T-cell (primary cell): ENCODE data around the gene ADGRL3. TPM values are rescaled to one million over a fixed set of nuclear protein-coding genes. Genes with fewer than 3 reads are reported as not detected.

Experiments used
- ATAC-seq, 4 experiments: fragments of 200-7000 bp in 3 of 4; fragments of 150-1000 bp in 1 of 4; cut with Tn5 transposase; replicated peaks in 1 of 4; 1 replicate in 3 of 4; 2 replicates in 1 of 4; pipeline ENCODE4 v1.10.0; 2021; ENCODE audit warnings: moderate library complexity in 3 of 4, mild to moderate bottlenecking in 2 of 4, moderate number of reproducible peaks in 1 of 4
- CTCF ChIA-PET, 2 donors: fragments of 300-600 bp; sonication (Branson Sonifier 250); formaldehyde crosslinking; loops; one replicate each; lab custom pipeline; 2022; ENCODE audit warnings: antibody characterized with exemption in 2 of 2; lab: Charles Lee
- POLR2A ChIA-PET, 2 donors: fragments of 300-600 bp; sonication (Branson Sonifier 250); formaldehyde crosslinking; loops; one replicate each; lab custom pipeline; 2022; ENCODE audit warnings: antibody characterized with exemption in 2 of 2; lab: Charles Lee
- DNase-seq, 35 experiments: peaks; one replicate each; pipeline versions ENCODE4 v3.0.0 to v3.0.0-alpha.2; 2013 to 2023
- H3K27ac ChIP-seq: one replicate; pipeline ENCODE4 v1.5.1; 2013; ENCODE audit warnings: low read length
- H3K27me3 ChIP-seq, 2 experiments: replicated peaks in 1 of 2; 1 replicate in 1 of 2; 2 replicates in 1 of 2; pipeline versions ENCODE4 v1.6.1 to v1.7.0; 2013; ENCODE audit warnings: low read length in 1 of 2, mixed read lengths in 1 of 2; ENCODE audit not compliant: control insufficient read depth in 2 of 2, insufficient read depth in 2 of 2; ENCODE audit errors: extremely low read depth in 1 of 2
- H3K36me3 ChIP-seq, 2 donors: 1 replicate in 1 of 2; 2 replicates in 1 of 2; pipeline versions ENCODE4 v1.6.1 to v1.7.0; 2013; ENCODE audit warnings: low read length in 1 of 2; ENCODE audit not compliant: control insufficient read depth in 2 of 2, insufficient read depth in 1 of 2; ENCODE audit errors: extremely low read depth in 1 of 2
- H3K4me1 ChIP-seq, 2 experiments: 1 replicate in 1 of 2; 2 replicates in 1 of 2; pipeline versions ENCODE4 v1.6.1 to v1.7.0; 2013; ENCODE audit warnings: low read length in 2 of 2, mixed read lengths in 1 of 2; ENCODE audit not compliant: insufficient read depth in 2 of 2, control insufficient read depth in 1 of 2; ENCODE audit errors: extremely low read depth in 1 of 2
- H3K4me3 ChIP-seq, 2 donors: 1 replicate in 1 of 2; 2 replicates in 1 of 2; pipeline versions ENCODE4 v1.5.1 to v1.7.0; 2013; ENCODE audit warnings: mild to moderate bottlenecking in 2 of 2, low read length in 1 of 2, moderate library complexity in 1 of 2; ENCODE audit not compliant: control insufficient read depth in 1 of 2; ENCODE audit errors: extremely low read depth in 1 of 2
- H3K9me3 ChIP-seq: 2 replicates; pipeline ENCODE4 v1.7.0; 2013
- H3K27ac Mint-ChIP-seq, 2 donors: one replicate each; pipeline ENCODE4 v1.8.0; 2020 to 2021; ENCODE audit warnings: mild to moderate bottlenecking in 2 of 2, mixed read lengths in 2 of 2
- H3K27me3 Mint-ChIP-seq, 2 donors: one replicate each; pipeline ENCODE4 v1.8.0; 2021 to 2022; ENCODE audit warnings: mixed read lengths in 2 of 2
- H3K36me3 Mint-ChIP-seq: one replicate; pipeline ENCODE4 v1.8.0; 2021; ENCODE audit warnings: mixed read lengths
- H3K4me1 Mint-ChIP-seq, 3 donors: one replicate each; pipeline ENCODE4 v1.8.0; 2020 to 2022; ENCODE audit warnings: mixed read lengths in 3 of 3, mild to moderate bottlenecking in 1 of 3
- H3K4me3 Mint-ChIP-seq, 3 donors: one replicate each; pipeline ENCODE4 v1.8.0; 2020 to 2022; ENCODE audit warnings: mild to moderate bottlenecking in 3 of 3, mixed read lengths in 3 of 3, moderate library complexity in 3 of 3
- H3K9me3 Mint-ChIP-seq, 3 donors: one replicate each; pipeline ENCODE4 v1.8.0; 2020 to 2022; ENCODE audit warnings: mixed read lengths in 3 of 3
- WGBS: methylation state at CpG from one replicate; pipeline ENCODE4 v1.1.5; 2013; ENCODE audit warnings: missing lambda C conversion rate; ENCODE audit not compliant: insufficient coverage; 5-methylcytosine and 5-hydroxymethylcytosine counted together
- total RNA-seq, 35 experiments: library from RNA in 6 of 35; stranded (reverse) in 6 of 35; fragments of 120-200 nt in 1 of 35; gene quantifications; one replicate each; pipeline versions ENCODE4 v1.2.1 to v1.2.4 and lab custom pipeline; 2013 to 2026

The ADGRL3 gene
- total RNA-seq, 5 donors from 2014 or later (not counting 1 experiment from before 2014, with no cell fraction given), result 0.09 TPM; not detected in 4

DNA sequence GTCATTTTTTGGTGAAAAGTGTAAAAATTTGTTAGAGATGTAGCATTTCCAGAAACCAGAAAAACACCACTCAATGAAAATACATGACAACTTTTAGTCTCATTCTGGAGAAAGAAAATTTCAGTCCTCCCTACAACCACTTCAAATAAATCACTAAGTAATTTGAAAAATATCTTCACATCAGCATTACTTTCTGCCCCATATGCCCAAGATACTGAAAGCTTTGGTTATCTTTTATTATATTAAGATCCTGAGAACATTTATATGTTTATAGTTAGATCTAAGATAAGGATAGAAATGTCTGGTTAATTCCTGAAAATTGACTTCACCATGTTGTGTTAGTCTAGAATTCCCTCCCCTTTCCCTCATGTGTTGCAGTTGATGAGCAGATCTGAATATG lies 119.0 kb downstream of the ADGRL3 start:
- ChIA-PET POLR2A (no interaction called here), CTCF (no interaction called here)
- Mint-ChIP-seq H3K9me3 (peaks cover 22 to 33% (median 30%) of the 10 kb centered on the region in 3 donors), H3K27me3 (no peaks in the 10 kb centered on the region), H3K36me3 (no peaks in the 10 kb centered on the region), H3K27ac (no peak overlapping the region), H3K4me1 (no peaks in the 10 kb centered on the region), H3K4me3 (no peak overlapping the region)
- Histone ChIP-seq H3K27ac (no peak overlapping the region), H3K9me3 (no peaks in the 10 kb centered on the region), H3K27me3 (no peaks in the 10 kb centered on the region), H3K36me3 (no peaks in the 10 kb centered on the region), H3K4me3 (no peak overlapping the region), H3K4me1 (no peaks in the 10 kb centered on the region)
- DNase-seq (no peak), ATAC-seq (no peak)

DNA sequence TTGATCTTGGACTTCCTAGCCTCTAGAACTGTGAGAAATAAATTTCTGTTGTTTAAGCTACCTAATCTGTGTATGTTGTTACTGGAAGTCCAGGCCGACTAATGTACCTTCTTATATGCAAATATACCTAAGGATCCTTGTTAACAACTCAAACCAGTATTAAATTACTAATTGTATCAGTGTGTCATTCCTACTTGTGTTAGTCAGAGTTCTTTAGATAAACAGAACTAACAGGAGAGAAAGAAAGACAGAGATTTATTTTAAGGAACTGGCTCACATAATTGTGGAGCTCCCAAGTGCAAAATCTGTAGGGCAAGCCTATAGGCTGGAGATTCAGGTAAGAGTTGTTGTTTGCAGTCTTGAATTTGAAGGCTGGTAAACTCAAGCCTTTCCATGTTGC lies 120.0 kb downstream of the ADGRL3 start:
- no CpG with 5 or more reads among the region's 1 CpG for WGBS
- no peak for ATAC-seq
- Histone ChIP-seq H3K4me3 (no peak overlapping the region), H3K36me3 (no peaks in the 10 kb centered on the region), H3K27ac (no peak overlapping the region), H3K4me1 (no peaks in the 10 kb centered on the region), H3K9me3 (no peaks in the 10 kb centered on the region), H3K27me3 (no peaks in the 10 kb centered on the region)
- Mint-ChIP-seq H3K4me1 (no peaks in the 10 kb centered on the region), H3K9me3 (peaks cover 14 to 31% (median 26%) of the 10 kb centered on the region in 3 donors), H3K27ac (no peak overlapping the region), H3K36me3 (no peaks in the 10 kb centered on the region), H3K4me3 (no peak overlapping the region), H3K27me3 (no peaks in the 10 kb centered on the region)
- no peak for DNase-seq
- ChIA-PET POLR2A (no interaction called here), CTCF (no interaction called here)

- WGBS, result no CpG with 5 or more reads among the region's 1 CpG
Observed at GRCh38 chr4:61320631-61321030, 120.5 kb downstream of the ADGRL3 start.

DNA sequence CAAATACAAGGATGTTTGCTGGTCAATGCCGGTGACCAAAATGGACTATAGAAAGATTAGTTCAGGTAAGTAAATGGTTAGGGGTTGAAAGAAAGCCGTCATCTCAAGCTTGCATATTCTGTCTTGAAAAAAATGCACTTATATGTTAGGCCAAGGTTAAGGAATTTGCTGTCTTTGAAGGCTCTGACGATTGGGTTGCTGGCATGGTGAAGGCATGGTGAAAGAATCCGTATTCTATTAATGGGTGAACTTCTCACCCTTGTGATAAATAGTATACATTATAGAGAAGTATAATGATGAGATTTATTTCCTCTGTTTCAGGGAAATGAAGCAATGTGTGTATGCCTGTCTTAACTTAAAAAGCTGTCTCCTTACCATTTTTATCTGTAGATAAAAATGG lies 132.6 kb downstream of the ADGRL3 start:
- no peak overlapping the region for H3K27ac ChIP-seq
- Mint-ChIP-seq H3K27me3 (no peaks in the 10 kb centered on the region), H3K9me3 (peaks cover 6 to 22% (median 14%) of the 10 kb centered on the region in 3 donors), H3K4me3 (no peak overlapping the region), H3K36me3 (no peaks in the 10 kb centered on the region), H3K27ac (no peak overlapping the region), H3K4me1 (no peaks in the 10 kb centered on the region)
- 86% methylated on average over 2 of the region's 4 CpGs for WGBS
- no peak overlapping the region for H3K4me3 ChIP-seq
- no peaks in the 10 kb centered on the region for H3K36me3 ChIP-seq
- no peak for DNase-seq
- H3K4me1 ChIP-seq, result no peaks in the 10 kb centered on the region
- ATAC-seq, result no peak
- H3K9me3 ChIP-seq, result no peaks in the 10 kb centered on the region
- no peaks in the 10 kb centered on the region for H3K27me3 ChIP-seq
- ChIA-PET CTCF (no interaction called here), POLR2A (no interaction called here)

More at GRCh38 chr4:61320631-61321030, 120.5 kb downstream of the ADGRL3 start:
- H3K27me3 Mint-ChIP-seq, result no peaks in the 10 kb centered on the region
- POLR2A ChIA-PET, result no interaction called here
- H3K27me3 ChIP-seq, result no peaks in the 10 kb centered on the region
- no peaks in the 10 kb centered on the region for H3K4me1 Mint-ChIP-seq
- H3K36me3 Mint-ChIP-seq, result no peaks in the 10 kb centered on the region
- peaks cover 12 to 31% (median 26%) of the 10 kb centered on the region in 3 donors for H3K9me3 Mint-ChIP-seq
- H3K4me3 ChIP-seq, result no peak overlapping the region
- no peaks in the 10 kb centered on the region for H3K36me3 ChIP-seq
- no peak for ATAC-seq
- no peak overlapping the region for H3K27ac Mint-ChIP-seq
- H3K4me1 ChIP-seq, result no peaks in the 10 kb centered on the region
- no peak for DNase-seq
- CTCF ChIA-PET, result no interaction called here
- no peak overlapping the region for H3K4me3 Mint-ChIP-seq
- no peaks in the 10 kb centered on the region for H3K9me3 ChIP-seq
- no peak overlapping the region for H3K27ac ChIP-seq

- WGBS, result no CpG with 5 or more reads among the region's 1 CpG
- H3K36me3 ChIP-seq, result no peaks in the 10 kb centered on the region
- no peak for DNase-seq
- H3K27me3 ChIP-seq, result no peaks in the 10 kb centered on the region
- H3K4me3 ChIP-seq, result no peak overlapping the region
- ChIA-PET POLR2A (no interaction called here), CTCF (no interaction called here)
- no peaks in the 10 kb centered on the region for H3K4me1 Mint-ChIP-seq
- H3K27me3 Mint-ChIP-seq, result no peaks in the 10 kb centered on the region
- no peaks in the 10 kb centered on the region for H3K36me3 Mint-ChIP-seq
- no peak overlapping the region for H3K27ac Mint-ChIP-seq
- H3K4me1 ChIP-seq, result no peaks in the 10 kb centered on the region
- no peak overlapping the region for H3K27ac ChIP-seq
- H3K9me3 Mint-ChIP-seq, result peaks cover 8 to 22% (median 9%) of the 10 kb centered on the region in 3 donors
- ATAC-seq, result no peak
- H3K9me3 ChIP-seq, result no peaks in the 10 kb centered on the region
- no peak overlapping the region for H3K4me3 Mint-ChIP-seq
Observed at GRCh38 chr4:61333490-61333889, 133.4 kb downstream of the ADGRL3 start.

DNA sequence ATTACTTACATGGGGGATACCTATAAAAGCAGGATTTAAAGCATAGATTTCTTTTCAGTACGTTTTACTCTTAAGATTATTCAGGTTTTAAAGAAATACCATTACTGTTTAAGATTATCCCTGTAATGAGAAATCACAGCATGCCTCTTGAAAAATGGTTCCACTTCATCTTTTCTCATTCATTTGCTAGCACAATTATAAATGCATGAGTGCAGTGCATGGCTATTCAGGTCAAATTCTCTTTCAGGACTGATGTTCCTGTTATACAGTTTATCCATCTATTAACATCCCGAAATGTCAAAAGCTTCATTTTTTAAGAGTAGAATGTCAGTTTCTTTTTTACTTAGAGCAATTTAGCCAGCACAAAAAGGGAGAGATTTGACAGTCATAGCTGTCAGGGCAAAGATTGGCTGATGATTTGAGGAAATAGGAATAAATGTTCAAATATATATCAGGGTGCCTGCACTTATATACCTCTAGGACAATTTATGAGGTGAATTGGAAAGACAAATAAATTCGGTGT lies 135.2 kb downstream of the ADGRL3 start:
- H3K36me3 ChIP-seq, result no peaks in the 10 kb centered on the region
- no peak overlapping the region for H3K27ac ChIP-seq
- H3K4me1 Mint-ChIP-seq, result no peaks in the 10 kb centered on the region
- H3K4me1 ChIP-seq, result no peaks in the 10 kb centered on the region
- H3K9me3 Mint-ChIP-seq, result peaks cover 4 to 17% (median 4%) of the 10 kb centered on the region in 3 donors
- no peaks in the 10 kb centered on the region for H3K27me3 ChIP-seq
- no peaks in the 10 kb centered on the region for H3K9me3 ChIP-seq
- H3K27ac Mint-ChIP-seq, result no peak overlapping the region
- ATAC-seq (no peak), DNase-seq (no peak)
- no CpG with 5 or more reads among the region's 3 CpGs for WGBS
- H3K4me3 ChIP-seq, result no peak overlapping the region
- POLR2A ChIA-PET, result no interaction called here
- no peaks in the 10 kb centered on the region for H3K36me3 Mint-ChIP-seq
- H3K27me3 Mint-ChIP-seq, result no peaks in the 10 kb centered on the region
- CTCF ChIA-PET, result no interaction called here
- no peak overlapping the region for H3K4me3 Mint-ChIP-seq

- Histone ChIP-seq H3K27me3 (no peaks in the 10 kb centered on the region), H3K9me3 (no peaks in the 10 kb centered on the region), H3K36me3 (no peaks in the 10 kb centered on the region), H3K27ac (no peak overlapping the region), H3K4me1 (no peaks in the 10 kb centered on the region), H3K4me3 (no peak overlapping the region)
- ChIA-PET POLR2A (interaction anchor here in 1 of 2 donors (0.6 to 0.7 kb wide), 2 partner anchors 58 to 815 kb away, joined by 3 read pairs; no protein-coding TSS in a partner anchor), CTCF (no interaction called here)
- Mint-ChIP-seq H3K9me3 (peaks cover 0 to 16% (median 4%) of the 10 kb centered on the region in 3 donors), H3K27ac (no peak overlapping the region), H3K36me3 (no peaks in the 10 kb centered on the region), H3K27me3 (no peaks in the 10 kb centered on the region), H3K4me1 (no peaks in the 10 kb centered on the region), H3K4me3 (no peak overlapping the region)
- 89% methylated on average over 1 of the region's 5 CpGs for WGBS
- no peak for ATAC-seq
- DNase-seq, result no peak
Observed at GRCh38 chr4:61336488-61336887, 136.4 kb downstream of the ADGRL3 start.
